GM19468 (cell line): ENCODE data around the gene GORASP1.

Source experiments
- ATAC-seq: cut with Tn5 transposase; IDR thresholded peaks from one replicate; pipeline ENCODE4 v1.9.1; 2021; ENCODE audit warnings: mild to moderate bottlenecking, moderate library complexity, moderate number of reproducible peaks; ENCODE audit not compliant: unreplicated experiment; ENCODE audit errors: extremely low read depth

The GORASP1 gene

GRCh38 chr3:39141171-39141995 is 34.0 kb upstream of the GORASP1 start:
- ATAC-seq, result no peak

- ATAC-seq, result no peak
Measured at GRCh38 chr3:39140341-39140971, 33.0 kb upstream of the GORASP1 start.

GRCh38 chr3:39139442-39139841 is 32.0 kb upstream of the GORASP1 start:
- ATAC-seq, result no peak

DNA sequence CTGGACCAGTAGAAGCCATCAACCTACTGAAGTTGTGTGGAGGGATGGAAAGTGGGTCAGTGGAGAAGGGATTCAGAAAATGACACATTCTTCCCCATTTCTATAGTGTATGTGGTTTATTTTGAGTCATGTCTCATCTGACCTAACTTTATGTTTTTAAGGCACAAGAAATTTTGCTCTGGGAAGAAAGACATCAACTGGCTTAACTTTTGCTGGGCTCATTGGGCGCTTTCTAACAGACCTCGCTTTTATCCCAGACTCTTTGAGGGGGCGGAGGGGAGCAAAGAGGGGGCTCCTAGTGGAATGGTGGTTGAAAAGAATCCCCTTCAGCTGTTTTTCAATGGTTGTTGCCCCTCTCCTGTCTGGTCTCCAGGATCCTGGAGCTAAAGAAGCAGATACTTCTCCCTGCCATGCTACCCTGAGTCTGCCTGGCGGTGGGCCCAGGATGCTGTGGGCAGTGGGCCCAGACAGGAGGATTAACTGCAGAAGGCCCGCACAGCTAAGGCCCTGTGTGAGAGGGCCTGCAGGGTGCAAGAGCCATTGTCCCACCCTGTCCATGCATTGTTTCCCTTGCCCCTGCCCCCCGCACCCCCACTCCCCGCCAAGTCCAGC is 31.5 kb upstream of the GORASP1 start:
- no peak for ATAC-seq

DNA sequence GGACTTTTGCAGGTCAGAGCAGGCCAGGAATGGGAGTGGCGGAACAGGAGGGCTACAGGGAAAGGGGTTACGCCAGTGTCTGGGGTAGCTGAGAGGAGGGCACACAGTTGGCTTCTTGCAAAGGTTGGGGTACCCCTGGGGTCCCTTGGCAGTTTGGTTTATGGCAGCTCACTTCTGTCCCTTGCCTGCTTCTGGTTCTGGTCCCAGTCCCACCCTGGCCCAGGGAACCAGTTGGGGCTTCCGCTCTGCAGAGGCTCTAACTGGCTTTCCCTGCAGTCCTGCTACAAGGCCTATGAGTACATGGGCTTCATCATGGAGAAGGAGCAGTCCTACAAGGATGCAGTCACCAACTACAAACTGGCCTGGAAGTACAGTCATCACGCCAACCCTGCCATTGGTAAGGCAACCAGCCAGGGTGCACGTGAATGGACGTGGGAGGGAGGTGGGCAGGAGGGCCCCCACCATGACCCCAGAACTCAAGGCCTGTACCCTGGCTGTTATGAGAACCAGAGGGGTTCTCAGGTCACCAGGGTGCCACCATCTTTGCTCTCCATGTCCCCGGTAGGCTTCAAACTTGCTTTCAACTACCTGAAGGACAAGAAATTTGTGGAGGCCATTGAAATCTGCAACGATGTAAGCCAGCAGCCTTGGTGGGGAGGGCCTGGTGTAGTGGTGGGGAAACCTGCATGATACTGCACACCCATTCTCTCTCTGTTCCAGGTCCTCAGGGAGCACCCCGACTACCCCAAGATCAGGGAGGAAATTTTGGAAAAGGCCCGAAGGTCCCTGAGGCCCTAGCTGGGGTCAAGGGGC is 30.8 kb upstream of the GORASP1 start:
- no peak for ATAC-seq

DNA sequence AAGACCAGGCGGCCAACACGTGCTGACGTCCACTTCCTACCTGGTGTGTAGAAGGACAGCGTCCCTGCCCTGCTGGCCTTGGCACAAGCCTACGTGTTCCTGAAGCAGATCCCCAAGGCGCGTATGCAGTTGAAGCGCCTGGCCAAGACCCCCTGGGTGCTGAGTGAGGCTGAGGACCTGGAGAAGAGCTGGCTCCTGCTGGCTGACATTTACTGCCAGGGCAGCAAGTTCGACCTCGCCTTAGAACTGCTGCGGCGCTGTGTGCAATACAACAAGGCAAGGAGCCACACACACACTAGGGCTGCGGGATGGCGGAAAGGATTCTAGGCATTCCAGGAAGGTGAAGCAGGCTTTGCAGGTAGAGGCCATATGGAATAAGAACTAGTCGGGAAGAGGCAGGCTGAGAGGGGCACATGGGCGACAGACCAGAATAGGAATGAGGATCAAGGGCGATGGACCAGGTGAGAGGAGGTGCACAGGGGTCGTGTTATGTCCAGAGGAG is 30.1 kb upstream of the GORASP1 start:
- ATAC-seq, result no peak

DNA sequence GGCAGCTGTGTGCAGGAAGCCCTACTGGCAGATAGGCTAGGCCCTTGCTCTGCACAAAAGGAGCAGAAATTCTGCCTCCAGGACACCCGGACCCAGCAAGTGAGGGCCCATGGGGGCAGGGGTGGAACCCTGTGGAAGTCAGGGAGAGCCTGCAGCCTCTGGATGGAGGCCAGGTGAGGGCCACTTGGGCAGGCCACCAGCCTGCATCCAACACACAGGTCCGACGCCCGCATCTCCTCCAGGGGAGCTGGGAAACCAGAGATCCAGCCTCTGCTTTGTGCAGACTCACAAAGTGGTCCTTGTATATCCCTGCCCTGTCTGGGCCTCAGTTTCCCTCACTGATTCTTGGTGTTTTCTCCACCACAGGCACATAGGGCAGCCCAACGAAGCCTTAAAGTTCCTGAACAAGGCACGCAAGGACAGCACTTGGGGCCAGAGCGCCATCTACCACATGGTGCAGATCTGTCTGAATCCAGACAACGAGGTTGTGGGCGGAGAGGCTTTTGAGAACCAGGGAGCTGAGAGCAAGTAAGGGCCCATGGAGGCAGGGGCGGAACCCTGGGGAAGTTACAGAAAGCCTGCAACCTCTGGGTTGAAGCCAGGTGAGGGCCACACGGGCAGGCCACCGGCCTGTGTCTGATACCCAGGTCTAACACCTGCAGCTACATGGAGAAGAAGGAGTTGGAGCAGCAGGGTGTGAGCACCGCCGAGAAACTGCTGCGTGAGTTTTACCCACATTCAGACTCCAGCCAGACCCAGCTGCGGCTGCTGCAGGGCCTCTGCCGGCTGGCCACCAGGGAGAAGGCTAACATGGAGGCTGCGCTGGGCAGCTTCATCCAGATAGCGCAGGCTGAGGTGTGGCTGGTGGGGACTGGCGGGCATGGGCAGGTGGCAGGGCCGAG is 29.4 kb upstream of the GORASP1 start:
- no peak for ATAC-seq

GRCh38 chr3:39135170-39135805 is 27.9 kb upstream of the GORASP1 start:
- ATAC-seq, result no peak

DNA sequence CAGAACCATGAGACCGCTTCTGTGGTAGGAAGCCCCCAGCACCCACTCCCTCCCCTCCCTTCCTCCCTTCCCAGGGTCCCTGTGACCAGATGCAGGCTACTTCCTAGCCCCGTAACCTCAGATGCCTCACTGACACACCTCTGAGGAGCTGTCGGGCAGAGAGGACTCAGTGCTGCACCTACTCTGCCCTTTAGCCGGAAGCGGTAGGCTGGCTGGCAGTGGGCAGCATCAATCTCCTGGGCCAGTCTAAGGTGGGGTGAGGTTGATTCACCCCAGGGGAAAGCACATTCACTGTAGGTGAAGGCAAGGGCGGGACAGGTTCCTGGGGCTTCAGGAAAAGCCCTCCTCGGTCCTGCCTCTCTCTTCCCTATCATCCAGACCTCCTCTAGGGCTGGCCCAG is 26.9 kb upstream of the GORASP1 start:
- no peak for ATAC-seq

- no peak for ATAC-seq
Measured at GRCh38 chr3:39133822-39134221, 26.4 kb upstream of the GORASP1 start.

- ATAC-seq, result no peak
Measured at GRCh38 chr3:39133093-39133490, 25.7 kb upstream of the GORASP1 start.

GRCh38 chr3:39132096-39133092 is 25.0 kb upstream of the GORASP1 start:
- ATAC-seq, result no peak

GRCh38 chr3:39130693-39131265 is 23.4 kb upstream of the GORASP1 start:
- ATAC-seq, result no peak

DNA sequence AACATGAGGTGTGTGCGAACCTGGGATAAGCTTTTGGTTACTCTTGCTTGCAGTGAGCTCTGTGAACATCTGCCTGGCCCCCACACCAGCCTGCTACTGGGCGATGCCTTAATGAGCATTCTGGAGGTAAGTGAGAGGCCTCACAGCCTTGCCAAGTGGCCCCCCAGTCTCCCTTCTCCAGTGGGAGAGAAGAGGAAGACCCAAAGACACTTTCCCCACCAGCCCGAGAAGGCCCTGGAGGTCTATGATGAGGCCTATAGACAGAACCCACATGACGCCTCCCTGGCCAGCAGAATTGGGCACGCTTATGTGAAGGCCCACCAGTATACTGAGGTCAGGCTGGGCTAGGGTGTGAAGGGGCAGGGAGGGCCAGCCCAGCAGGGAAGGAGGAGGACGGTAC is 22.6 kb upstream of the GORASP1 start:
- ATAC-seq, result no peak

DNA sequence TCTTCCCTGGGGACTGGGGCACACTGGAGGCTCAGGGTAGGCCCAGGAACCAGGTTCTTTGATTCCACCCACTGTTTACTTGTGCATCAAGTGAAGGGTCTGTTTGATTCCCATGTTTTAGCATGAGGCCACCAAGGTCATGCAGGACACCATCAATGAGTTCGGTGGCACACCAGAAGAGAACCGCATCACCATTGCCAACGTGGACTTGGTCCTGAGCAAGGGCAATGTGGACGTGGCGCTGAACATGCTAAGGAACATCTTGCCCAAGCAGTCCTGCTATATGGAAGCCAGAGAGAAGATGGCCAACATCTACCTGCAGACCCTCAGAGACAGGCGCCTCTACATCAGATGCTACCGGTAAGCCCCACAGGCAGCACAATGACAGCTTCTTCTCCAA is 21.5 kb upstream of the GORASP1 start:
- ATAC-seq, result no peak

GRCh38 chr3:39127908-39128304 is 20.5 kb upstream of the GORASP1 start:
- ATAC-seq, result no peak

GRCh38 chr3:39127269-39127907 is 20.0 kb upstream of the GORASP1 start:
- ATAC-seq, result no peak
